ENCODE data around the gene TSHZ2. TPM values are rescaled to one million over a fixed set of nuclear protein-coding genes. Genes with fewer than 3 reads are reported as not detected.

The TSHZ2 gene
- total and polyA plus RNA-seq, 9 donors = 7.3 to 23.1 (median 12.5) TPM

- H3K9me3 ChIP-seq (replicated peaks; ENCODE audit: control insufficient read depth, low read depth, low read length) = no peaks in the 10 kb centered on the region
- H3K27me3 ChIP-seq (ENCODE audit: control insufficient read depth, insufficient read depth, low read length) = no peaks in the 10 kb centered on the region
- 86% methylated on average over 2 of the region's 4 CpGs for WGBS (ENCODE audit: insufficient coverage)
- H3K27ac ChIP-seq (ENCODE audit: low read length) = no peak overlapping the region
- peaks cover 19% of the 10 kb centered on the region for H3K4me1 ChIP-seq (ENCODE audit: control insufficient read depth, insufficient read depth, low read length)
- no peak for DNase-seq
- no peak overlapping the region for H3K4me3 ChIP-seq (ENCODE audit: low read length)
- no peaks in the 10 kb centered on the region for H3K36me3 ChIP-seq (ENCODE audit: control insufficient read depth, insufficient read depth, low read length)
Measured at GRCh38 chr20:53091789-53092188, 119.6 kb downstream of the TSHZ2 start.

- no peak for DNase-seq
Measured at GRCh38 chr20:53092772-53093300, 120.7 kb downstream of the TSHZ2 start.

GRCh38 chr20:53097371-53097770 lies 125.2 kb downstream of the TSHZ2 start:
- Histone ChIP-seq H3K27ac (ENCODE audit: low read length) (peak overlapping the region; percentile 79), H3K9me3 (replicated peaks; ENCODE audit: control insufficient read depth, low read depth, low read length) (no peaks in the 10 kb centered on the region), H3K36me3 (ENCODE audit: control insufficient read depth, insufficient read depth, low read length) (no peaks in the 10 kb centered on the region), H3K4me3 (ENCODE audit: low read length) (no peak overlapping the region), H3K4me1 (ENCODE audit: control insufficient read depth, insufficient read depth, low read length) (peaks cover 18% of the 10 kb centered on the region), H3K27me3 (ENCODE audit: control insufficient read depth, insufficient read depth, low read length) (no peaks in the 10 kb centered on the region)
- no CpG with 5 or more reads among the region's 2 CpGs for WGBS (ENCODE audit: insufficient coverage)
- DNase-seq = peak; percentile 97

More at GRCh38 chr20:53092772-53093300, 120.7 kb downstream of the TSHZ2 start:
- H3K9me3 ChIP-seq (replicated peaks; ENCODE audit: control insufficient read depth, low read depth, low read length) = no peaks in the 10 kb centered on the region
- H3K4me3 ChIP-seq (ENCODE audit: low read length) = no peak overlapping the region
- peaks cover 20% of the 10 kb centered on the region for H3K4me1 ChIP-seq (ENCODE audit: control insufficient read depth, insufficient read depth, low read length)
- peak overlapping the region; percentile 7 for H3K27ac ChIP-seq (ENCODE audit: low read length)
- no peaks in the 10 kb centered on the region for H3K36me3 ChIP-seq (ENCODE audit: control insufficient read depth, insufficient read depth, low read length)
- no peaks in the 10 kb centered on the region for H3K27me3 ChIP-seq (ENCODE audit: control insufficient read depth, insufficient read depth, low read length)
- WGBS (ENCODE audit: insufficient coverage) = no CpG with 5 or more reads among the region's 6 CpGs

GRCh38 chr20:53097791-53098190 lies 125.6 kb downstream of the TSHZ2 start:
- DNase-seq = peak; percentile 74
- no peak overlapping the region for H3K4me3 ChIP-seq (ENCODE audit: low read length)
- WGBS (ENCODE audit: insufficient coverage) = no CpG with 5 or more reads among the region's 4 CpGs

GRCh38 chr20:53098621-53099020 lies 126.5 kb downstream of the TSHZ2 start:
- H3K36me3 ChIP-seq (ENCODE audit: control insufficient read depth, insufficient read depth, low read length) = no peaks in the 10 kb centered on the region
- DNase-seq = peak; percentile 86
- no peaks in the 10 kb centered on the region for H3K27me3 ChIP-seq (ENCODE audit: control insufficient read depth, insufficient read depth, low read length)
- WGBS (ENCODE audit: insufficient coverage) = no CpG with 5 or more reads among the region's 1 CpG
- H3K4me1 ChIP-seq (ENCODE audit: control insufficient read depth, insufficient read depth, low read length) = peaks cover 12% of the 10 kb centered on the region
- no peak overlapping the region for H3K4me3 ChIP-seq (ENCODE audit: low read length)
- H3K27ac ChIP-seq (ENCODE audit: low read length) = no peak overlapping the region
- no peaks in the 10 kb centered on the region for H3K9me3 ChIP-seq (replicated peaks; ENCODE audit: control insufficient read depth, low read depth, low read length)

More at GRCh38 chr20:53097791-53098190, 125.6 kb downstream of the TSHZ2 start:
- Histone ChIP-seq H3K27me3 (ENCODE audit: control insufficient read depth, insufficient read depth, low read length) (no peaks in the 10 kb centered on the region), H3K36me3 (ENCODE audit: control insufficient read depth, insufficient read depth, low read length) (no peaks in the 10 kb centered on the region), H3K9me3 (replicated peaks; ENCODE audit: control insufficient read depth, low read depth, low read length) (no peaks in the 10 kb centered on the region), H3K4me1 (ENCODE audit: control insufficient read depth, insufficient read depth, low read length) (peaks cover 18% of the 10 kb centered on the region), H3K27ac (ENCODE audit: low read length) (peak overlapping the region; percentile 79)

GRCh38 chr20:53099856-53100255 lies 127.7 kb downstream of the TSHZ2 start:
- Histone ChIP-seq H3K27ac (ENCODE audit: low read length) (no peak overlapping the region), H3K9me3 (replicated peaks; ENCODE audit: control insufficient read depth, low read depth, low read length) (no peaks in the 10 kb centered on the region), H3K4me1 (ENCODE audit: control insufficient read depth, insufficient read depth, low read length) (peaks cover 12% of the 10 kb centered on the region), H3K27me3 (ENCODE audit: control insufficient read depth, insufficient read depth, low read length) (no peaks in the 10 kb centered on the region), H3K36me3 (ENCODE audit: control insufficient read depth, insufficient read depth, low read length) (no peaks in the 10 kb centered on the region), H3K4me3 (ENCODE audit: low read length) (no peak overlapping the region)
- DNase-seq = no peak
- 25% methylated on average over 2 of the region's 2 CpGs for WGBS (ENCODE audit: insufficient coverage)

GRCh38 chr20:53100476-53100911 lies 128.3 kb downstream of the TSHZ2 start:
- H3K4me1 ChIP-seq (ENCODE audit: control insufficient read depth, insufficient read depth, low read length) = peaks cover 12% of the 10 kb centered on the region
- no peak overlapping the region for H3K4me3 ChIP-seq (ENCODE audit: low read length)
- DNase-seq = no peak
- no peaks in the 10 kb centered on the region for H3K36me3 ChIP-seq (ENCODE audit: control insufficient read depth, insufficient read depth, low read length)
- no peaks in the 10 kb centered on the region for H3K27me3 ChIP-seq (ENCODE audit: control insufficient read depth, insufficient read depth, low read length)
- WGBS (ENCODE audit: insufficient coverage) = 45% methylated on average over 2 of the region's 3 CpGs
- no peaks in the 10 kb centered on the region for H3K9me3 ChIP-seq (replicated peaks; ENCODE audit: control insufficient read depth, low read depth, low read length)
- H3K27ac ChIP-seq (ENCODE audit: low read length) = peak overlapping the region; percentile 59

- Histone ChIP-seq H3K27ac (ENCODE audit: low read length) (no peak overlapping the region), H3K4me3 (ENCODE audit: low read length) (no peak overlapping the region), H3K27me3 (ENCODE audit: control insufficient read depth, insufficient read depth, low read length) (no peaks in the 10 kb centered on the region), H3K4me1 (ENCODE audit: control insufficient read depth, insufficient read depth, low read length) (peaks cover 9% of the 10 kb centered on the region), H3K36me3 (ENCODE audit: control insufficient read depth, insufficient read depth, low read length) (no peaks in the 10 kb centered on the region), H3K9me3 (replicated peaks; ENCODE audit: control insufficient read depth, low read depth, low read length) (no peaks in the 10 kb centered on the region)
- peak; percentile 58 for DNase-seq
- WGBS (ENCODE audit: insufficient coverage) = 71% methylated on average over 1 of the region's 6 CpGs
Measured at GRCh38 chr20:53101992-53102760, 130.0 kb downstream of the TSHZ2 start.

- no CpG with 5 or more reads among the region's 1 CpG for WGBS (ENCODE audit: insufficient coverage)
Measured at GRCh38 chr20:53103124-53103523, 131.0 kb downstream of the TSHZ2 start.

GRCh38 chr20:53104884-53105283 lies 132.7 kb downstream of the TSHZ2 start:
- no peaks in the 10 kb centered on the region for H3K27me3 ChIP-seq (ENCODE audit: control insufficient read depth, insufficient read depth, low read length)
- no peak overlapping the region for H3K4me3 ChIP-seq (ENCODE audit: low read length)
- no peak overlapping the region for H3K27ac ChIP-seq (ENCODE audit: low read length)
- H3K9me3 ChIP-seq (replicated peaks; ENCODE audit: control insufficient read depth, low read depth, low read length) = no peaks in the 10 kb centered on the region
- DNase-seq = no peak
- peaks cover 7% of the 10 kb centered on the region for H3K4me1 ChIP-seq (ENCODE audit: control insufficient read depth, insufficient read depth, low read length)
- WGBS (ENCODE audit: insufficient coverage) = 76% methylated on average over 5 of the region's 7 CpGs
- H3K36me3 ChIP-seq (ENCODE audit: control insufficient read depth, insufficient read depth, low read length) = no peaks in the 10 kb centered on the region

More at GRCh38 chr20:53103124-53103523, 131.0 kb downstream of the TSHZ2 start:
- no peaks in the 10 kb centered on the region for H3K36me3 ChIP-seq (ENCODE audit: control insufficient read depth, insufficient read depth, low read length)
- H3K9me3 ChIP-seq (replicated peaks; ENCODE audit: control insufficient read depth, low read depth, low read length) = no peaks in the 10 kb centered on the region
- H3K4me3 ChIP-seq (ENCODE audit: low read length) = no peak overlapping the region
- no peaks in the 10 kb centered on the region for H3K27me3 ChIP-seq (ENCODE audit: control insufficient read depth, insufficient read depth, low read length)
- no peak for DNase-seq
- H3K4me1 ChIP-seq (ENCODE audit: control insufficient read depth, insufficient read depth, low read length) = peaks cover 7% of the 10 kb centered on the region
- H3K27ac ChIP-seq (ENCODE audit: low read length) = no peak overlapping the region
